Loucy (cell line): ENCODE measurements around the gene OR10Z1.

Experiments
- CTCF ChIP-seq: fragments of 200-600 bp; sonication (generic); conservative IDR thresholded peaks from 2 replicates; pipeline ENCODE4 v1.5.1; 2014; ENCODE audit warnings: mild to moderate bottlenecking, antibody characterized with exemption, low read length
- EZH2phosphoT487 ChIP-seq: fragments of 200-600 bp; IDR thresholded peaks from 2 replicates; pipeline ENCODE4 v1.6.1; 2018; ENCODE audit warnings: antibody characterized with exemption, mild to moderate bottlenecking, moderate library complexity, borderline replicate concordance

GRCh38 chr1:158579733-158580132 lies 25.3 kb upstream of the OR10Z1 start, which contains the start of gene OR10X1:
- TF ChIP-seq CTCF, result no peak
- no peak for TF ChIP-seq EZH2phosphoT487
